SK-N-MC (cell line): ENCODE measurements around the gene RIBC2.

Experiments used
- EZH2 ChIP-seq: fragments of 200-600 bp; sonication (generic); IDR thresholded peaks from one replicate; pipeline ENCODE4 v1.6.1; 2017; ENCODE audit warnings: antibody characterized with exemption
- POLR2AphosphoS5 ChIP-seq: IDR thresholded peaks from 2 replicates; pipeline ENCODE4 v1.6.1; 2012; ENCODE audit warnings: mild to moderate bottlenecking, low read depth, low read length, borderline replicate concordance

GRCh38 chr22:45425101-45425500, 11.6 kb downstream of the RIBC2 start:
- TF ChIP-seq POLR2AphosphoS5: no peak
- TF ChIP-seq EZH2: no peak
